ENCODE measurements around the gene SEPHS1.
"Not testable (repeated sequence)": the region's sequence is repeated elsewhere in the genome, so short reads cannot be mapped to it uniquely, and the experiment has no call there.

Gene SEPHS1

DNA sequence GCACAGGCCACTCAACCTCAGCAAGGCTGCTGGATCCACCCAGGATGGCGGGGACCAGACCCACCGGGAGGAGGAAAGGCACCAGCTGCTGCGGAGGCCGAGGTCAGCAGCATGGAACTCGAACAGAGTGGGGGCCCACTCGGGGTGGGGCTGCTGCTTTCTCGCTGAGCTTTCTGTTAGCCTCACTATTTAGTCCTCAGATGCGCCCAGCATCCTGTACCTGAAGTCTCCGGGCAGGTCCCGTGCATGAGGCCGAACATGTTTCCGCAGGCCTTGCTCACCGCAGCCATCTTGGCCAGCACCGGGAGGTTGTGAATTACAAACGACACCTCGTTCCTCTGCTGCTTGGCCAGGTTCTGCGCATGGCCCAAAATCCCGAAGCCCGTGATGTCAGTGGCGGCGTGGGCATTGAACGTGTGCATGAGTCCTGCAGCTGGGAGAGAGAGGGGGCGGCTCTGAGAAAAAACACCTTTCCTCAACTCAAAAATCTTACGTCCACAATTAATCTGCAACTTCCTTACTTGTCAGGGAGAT, 25.4 kb downstream of the SEPHS1 start:
- DNase-seq = no peak

DNA sequence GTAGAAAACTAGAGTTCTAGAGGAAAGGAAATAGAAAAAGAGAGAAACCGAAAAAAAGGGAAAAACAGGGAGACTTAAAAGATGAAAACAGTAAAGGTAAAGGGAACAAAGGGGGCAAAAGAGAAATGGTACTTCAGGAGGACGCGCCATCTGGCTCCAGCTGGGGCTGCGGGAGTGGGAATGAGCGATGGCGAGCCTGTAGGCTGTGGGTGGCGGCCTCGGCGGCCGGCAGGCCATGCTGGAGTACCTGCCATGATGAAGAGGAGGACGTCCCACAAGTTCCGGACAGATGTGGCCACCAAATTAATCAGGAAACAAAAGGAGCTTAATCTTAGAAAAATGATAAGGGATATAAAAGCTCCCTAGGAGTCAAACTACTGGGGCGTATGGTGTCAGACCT, 26.5 kb downstream of the SEPHS1 start:
- no peak for DNase-seq

DNA sequence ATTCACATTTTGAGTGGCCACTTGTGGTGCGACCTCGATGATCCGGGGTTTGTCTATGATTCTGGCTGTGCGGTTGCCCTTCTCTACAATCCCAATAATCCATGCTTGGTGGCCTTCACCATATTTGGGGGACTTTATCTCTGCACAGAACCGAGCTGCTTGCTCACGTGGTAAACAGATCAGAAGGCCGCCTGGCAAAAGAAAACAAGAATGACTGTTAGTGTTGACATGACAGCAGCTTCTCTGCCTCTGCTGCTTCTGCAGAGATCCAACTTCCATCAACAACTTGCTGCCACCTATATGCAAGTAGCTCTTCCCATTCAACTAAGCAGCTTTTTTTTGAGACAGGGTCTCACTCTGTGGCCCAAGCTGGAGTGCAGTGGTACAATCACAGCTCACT, 28.9 kb downstream of the SEPHS1 start:
- no peak for DNase-seq

DNA sequence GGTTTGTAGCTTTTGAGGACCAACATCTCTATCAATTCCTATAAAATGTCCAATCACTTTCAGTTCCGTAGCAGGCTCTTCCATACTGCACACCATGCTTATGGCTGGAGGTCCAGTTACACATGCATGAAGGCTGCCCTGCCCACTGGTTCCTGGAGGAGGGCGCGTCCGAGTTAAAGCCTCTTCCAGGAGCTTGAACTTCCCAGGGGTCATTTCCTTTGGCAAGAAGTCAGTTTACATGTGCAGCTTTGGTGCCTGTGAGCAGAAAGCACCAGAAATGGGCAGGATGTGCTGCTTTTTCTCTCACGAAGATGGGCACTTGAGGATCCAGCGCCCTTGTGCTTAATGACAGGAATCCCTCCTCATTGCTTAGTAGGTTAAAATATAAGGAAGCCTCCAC, 30.6 kb downstream of the SEPHS1 start:
- no peak for DNase-seq

DNA sequence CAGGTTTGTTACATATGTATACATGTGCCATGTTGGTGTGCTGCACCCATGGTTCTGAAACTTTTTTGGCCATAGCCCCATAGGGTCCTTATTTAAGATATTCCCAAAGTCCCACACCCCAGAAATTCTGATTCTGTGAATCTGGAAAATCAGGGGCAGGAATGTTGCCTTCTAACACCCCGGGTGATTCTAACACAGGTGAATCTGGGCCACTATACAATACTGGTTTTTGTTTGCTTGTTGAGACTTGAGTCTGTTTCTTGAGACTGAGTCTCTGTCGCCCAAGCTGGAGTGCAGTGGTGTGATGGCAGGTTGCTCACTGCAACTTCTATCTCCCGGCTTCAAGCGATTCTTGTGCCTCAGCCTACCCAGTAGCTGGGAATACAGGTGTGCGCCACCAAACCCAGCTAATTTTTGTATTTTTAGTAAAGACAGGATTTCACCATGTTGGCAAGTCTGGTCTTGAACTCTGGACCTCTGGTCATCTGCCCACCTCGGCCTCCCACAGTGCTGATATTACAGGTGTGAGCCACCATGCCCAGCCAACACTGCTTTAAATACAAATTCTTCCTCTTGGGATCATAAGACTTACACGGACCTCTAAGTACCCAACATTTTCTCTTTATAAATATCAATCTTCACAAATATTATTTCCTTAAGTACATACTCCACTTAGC, 31.3 kb downstream of the SEPHS1 start:
- no peak for DNase-seq

DNA sequence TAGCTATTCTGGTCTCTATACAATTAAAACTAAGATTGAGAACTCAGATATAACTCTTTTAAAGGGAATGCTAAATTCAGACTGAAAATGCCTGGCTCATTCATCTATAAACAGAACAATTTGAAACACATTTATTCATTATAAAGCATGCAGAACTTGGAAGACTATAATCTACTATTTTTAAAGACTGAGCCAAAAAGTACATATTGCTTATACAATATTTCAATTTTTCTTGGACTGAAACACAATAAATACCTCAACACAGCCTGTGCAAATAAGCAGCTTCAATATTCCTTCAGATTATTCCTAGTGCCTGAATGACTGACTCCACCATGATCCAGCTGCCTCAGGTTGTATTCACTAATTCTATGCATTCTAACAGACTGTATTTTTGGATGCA, 32.7 kb downstream of the SEPHS1 start:
- DNase-seq = no peak

- no peak for DNase-seq
Measured at GRCh38 chr10:13311177-13311575, 36.9 kb downstream of the SEPHS1 start.

GRCh38 chr10:13310518-13311176, 37.4 kb downstream of the SEPHS1 start:
- DNase-seq = no peak

GRCh38 chr10:13309792-13310191, 38.3 kb downstream of the SEPHS1 start:
- DNase-seq = no peak

DNA sequence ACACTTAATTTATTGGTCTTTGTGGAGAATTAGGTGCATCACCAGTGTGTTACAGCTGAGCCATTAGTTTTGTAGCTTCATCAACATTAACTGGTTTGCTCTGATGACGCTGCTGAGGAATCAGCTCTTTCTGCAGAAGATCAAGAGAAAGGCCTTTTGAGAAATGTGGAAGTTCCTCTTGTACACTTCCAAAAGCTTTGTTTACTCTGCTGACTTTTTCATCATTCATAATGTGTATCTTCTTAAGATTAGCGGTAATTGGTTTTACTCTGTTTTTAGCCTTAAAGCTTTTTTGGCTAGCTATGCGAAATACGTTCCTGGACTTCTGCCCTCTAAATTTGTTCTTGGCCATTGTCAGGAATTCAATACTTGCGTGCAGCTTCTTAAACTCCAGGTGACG, 40.0 kb downstream of the SEPHS1 start:
- no peak for DNase-seq

- DNase-seq = no peak
Measured at GRCh38 chr10:13306103-13306502, 42.0 kb downstream of the SEPHS1 start.

DNA sequence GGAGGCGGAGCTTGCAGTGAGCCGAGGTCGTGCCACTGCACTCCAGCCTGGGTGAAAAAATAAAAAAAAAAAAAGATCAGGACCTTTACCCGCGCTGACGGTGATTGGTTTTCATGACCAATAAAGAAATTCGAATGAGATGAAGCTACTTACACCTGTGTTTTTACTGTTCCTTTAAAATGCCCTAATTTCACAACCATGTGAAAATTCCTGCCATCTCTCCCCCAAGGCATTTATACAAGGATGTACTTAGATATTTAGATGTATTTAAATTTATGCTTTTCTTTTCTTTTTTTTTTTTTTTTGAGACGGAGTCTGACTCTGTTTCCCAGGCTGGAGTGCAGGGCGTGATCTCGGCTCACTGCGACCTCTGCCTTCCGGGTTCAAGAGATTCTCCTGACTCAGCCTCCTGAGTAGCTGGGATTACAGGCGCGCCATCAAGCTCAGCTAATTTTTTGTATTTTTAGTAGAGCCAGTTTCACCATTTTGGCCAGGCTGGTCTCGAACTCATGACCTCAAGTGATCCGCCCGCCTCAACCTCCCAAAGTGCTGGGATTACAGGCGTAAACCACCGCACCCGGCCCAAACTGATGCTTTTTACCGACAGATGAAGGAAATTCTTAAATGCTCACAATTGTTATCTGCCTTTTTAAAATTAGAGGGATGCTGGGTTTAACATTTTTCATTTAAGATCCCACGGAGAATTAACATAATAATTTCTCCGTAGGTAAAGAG, 45.1 kb downstream of the SEPHS1 start:
- DNase-seq = no peak

DNA sequence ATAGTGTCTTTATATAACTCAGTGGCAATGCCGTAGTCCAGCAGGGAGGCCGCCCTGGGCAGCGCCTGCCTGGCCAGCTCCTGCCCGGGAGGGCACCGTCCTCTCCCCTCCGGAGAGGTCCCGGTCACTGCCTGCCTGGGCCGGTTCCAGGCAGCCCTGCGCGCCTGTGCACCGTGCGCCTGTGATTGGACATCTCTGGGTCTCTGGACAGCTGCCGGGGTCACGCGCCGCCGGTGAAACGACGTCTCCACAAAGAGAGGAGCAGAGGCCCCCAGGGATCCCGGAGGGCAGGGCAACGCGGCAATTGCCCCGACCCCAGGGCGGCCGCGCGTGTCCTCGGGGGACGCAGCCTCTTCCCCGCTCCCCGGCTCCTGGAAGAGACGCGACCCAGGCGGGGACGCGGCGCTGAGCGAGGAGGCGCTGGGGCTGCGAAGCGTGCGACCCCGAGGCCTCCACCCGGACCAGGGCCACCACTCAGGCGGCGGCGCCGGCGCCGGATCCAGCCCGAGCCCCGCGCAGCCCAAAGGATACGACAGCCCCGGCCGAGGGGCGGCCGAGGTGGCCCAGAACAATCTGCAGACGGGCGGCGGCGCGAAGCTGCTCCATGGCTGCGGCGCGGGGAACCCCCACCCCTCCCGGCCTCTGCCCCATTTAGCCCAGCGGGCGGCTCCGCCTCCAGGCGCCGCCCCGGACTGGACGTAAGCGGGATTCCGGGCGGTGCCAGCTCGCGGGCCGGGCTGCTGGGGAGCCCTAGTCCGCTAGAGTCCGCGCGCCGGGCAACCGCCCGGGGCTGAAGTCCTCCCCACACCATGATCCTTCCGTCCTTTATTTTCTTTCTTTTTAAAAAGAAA, 48.4 kb downstream of the SEPHS1 start, which contains the start of gene PHYH:
PHYH (minus strand) TSS at position 628 of the 851 bp plus-strand sequence; CDS start at position 606, 22 bp downstream.
- peak; percentile 86 for DNase-seq

GRCh38 chr10:13298748-13299436, 49.2 kb downstream of the SEPHS1 start:
- no peak for DNase-seq

DNA sequence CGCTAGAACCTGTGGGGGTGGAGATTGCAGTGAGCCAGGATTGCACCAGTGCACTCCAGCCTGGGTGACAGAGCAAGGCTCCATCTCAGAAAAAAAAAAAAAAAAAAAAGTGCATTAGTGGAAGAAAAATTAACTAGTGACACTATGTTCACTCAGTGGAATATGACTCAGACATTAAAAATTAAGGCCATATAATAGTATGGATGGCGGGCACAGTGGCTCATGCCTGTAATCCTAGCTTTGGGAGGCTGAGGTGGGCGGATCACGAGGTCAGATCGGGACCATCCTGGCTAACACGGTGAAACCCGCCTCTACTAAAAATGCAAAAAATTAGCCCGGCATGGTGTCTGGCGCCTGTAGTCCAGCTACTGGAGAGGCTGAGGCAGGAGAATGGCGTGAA, 51.6 kb downstream of the SEPHS1 start:
- no peak for DNase-seq

DNA sequence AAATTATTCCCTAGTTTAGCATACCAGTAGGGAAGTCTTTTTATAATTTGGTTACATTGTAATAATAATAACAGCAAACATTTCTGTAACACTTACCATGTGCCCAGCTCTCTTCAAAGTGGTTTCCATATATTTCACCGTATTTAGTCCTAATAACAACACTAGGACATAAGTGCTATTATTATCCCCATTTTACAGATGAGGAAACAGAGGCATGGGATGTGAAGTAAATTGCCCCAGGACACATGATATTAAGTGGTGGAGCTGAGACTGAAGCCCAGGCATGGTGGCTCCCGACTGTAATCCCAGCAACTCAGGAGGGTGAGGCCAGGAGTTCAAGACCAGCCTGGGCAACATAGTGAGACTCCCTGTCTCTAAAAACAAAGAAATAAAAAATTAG, 53.3 kb downstream of the SEPHS1 start:
- no peak for DNase-seq

- DNase-seq = no peak
Measured at GRCh38 chr10:13291821-13292773, 56.0 kb downstream of the SEPHS1 start.

DNA sequence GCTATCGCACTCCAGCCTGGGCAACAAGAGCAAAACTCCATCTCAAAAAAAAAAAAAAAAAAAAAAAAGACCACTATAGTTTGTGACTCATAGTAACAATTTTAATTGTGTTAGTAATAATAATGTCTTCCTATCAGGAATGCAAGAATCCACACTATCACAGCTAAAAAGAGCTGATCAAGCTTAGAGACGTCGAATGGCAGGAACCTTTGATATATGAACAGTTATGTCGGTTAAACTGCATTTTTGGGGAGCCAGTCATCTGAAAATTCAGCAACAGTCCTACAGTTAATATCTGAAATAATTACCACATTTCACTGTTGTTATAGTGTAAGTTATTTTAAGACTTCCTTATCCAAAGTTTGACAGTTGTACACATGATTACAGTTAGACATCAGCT, 57.0 kb downstream of the SEPHS1 start:
- no peak for DNase-seq

- DNase-seq = no peak
Measured at GRCh38 chr10:13284050-13284449, 64.0 kb downstream of the SEPHS1 start.

DNA sequence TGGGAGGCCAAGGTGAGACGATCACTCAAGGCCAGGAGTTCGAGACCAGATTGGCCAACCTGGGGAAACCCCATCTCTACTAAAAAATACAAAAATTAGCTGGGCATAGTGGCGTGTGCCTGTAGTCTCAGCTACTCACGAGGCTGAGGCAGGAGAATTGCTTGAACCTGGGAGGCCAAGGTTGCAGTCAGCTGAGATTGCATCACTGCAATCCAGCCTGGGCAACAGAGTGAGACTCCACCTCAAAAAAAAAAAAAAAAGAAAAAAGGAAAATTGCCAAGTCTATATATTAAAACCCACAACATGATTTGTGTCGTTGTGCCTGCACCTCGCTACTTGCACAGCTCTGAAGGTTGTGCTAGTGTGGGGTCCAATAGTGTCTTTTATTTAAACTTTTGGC, 65.7 kb downstream of the SEPHS1 start:
- DNase-seq = not testable (repeated sequence)

All from OCI-M1 (cell line).